GM12878 (cell line): ENCODE results near the gene KMT2E. TPM values are rescaled to one million over a fixed set of nuclear protein-coding genes. Genes with fewer than 3 reads are reported as not detected.

Source experiments
- ATAC-seq: fragments of 200-7000 bp; cut with Tn5 transposase; 3 replicates; pipeline ENCODE4 v1.9.1; 2020; ENCODE audit warnings: mild to moderate bottlenecking, moderate library complexity
- BruUV-seq: library from RNA; stranded (reverse); fragments of 400-500 nt; replicated peaks from 2 replicates; lab custom pipeline; 2021; lab: Mats Ljungman, UMichigan
- CTCF ChIA-PET: fragments of 300-600 bp; sonication (Branson Sonifier 250); formaldehyde crosslinking; extraction: SDS; loops from one replicate; lab custom pipeline; 2021; ENCODE audit warnings: inconsistent platforms; lab: Yijun Ruan, JAX
- POLR2A ChIA-PET: fragments of 350-600 bp; formaldehyde crosslinking; extraction: SDS; loops from one replicate; lab custom pipeline; 2021; ENCODE audit warnings: inconsistent platforms; lab: Charles Lee
- RAD21 ChIA-PET: fragments of 300-600 bp; sonication (Branson Sonifier 250); formaldehyde crosslinking; loops from one replicate; lab custom pipeline; 2023; ENCODE audit warnings: antibody characterized with exemption; ENCODE audit not compliant: unreplicated experiment; lab: Charles Lee
- SMC1A ChIA-PET: fragments of 300-600 bp; sonication (Branson Sonifier 250); formaldehyde crosslinking; loops from one replicate; lab custom pipeline; 2023; ENCODE audit not compliant: unreplicated experiment, uncharacterized antibody; lab: Charles Lee
- DNase-seq: peaks from one replicate; pipeline ENCODE4 v3.0.0-alpha.2; 2011; ENCODE audit warnings: low read depth, low spot score
- FAIRE-seq: peaks from 3 replicates; lab custom pipeline; 2011; peaks lifted over from hg19 to GRCh38; lab: Jason Lieb, UNC
- H2AFZ ChIP-seq: 2 replicates; pipeline ENCODE4 v1.6.0; 2011; ENCODE audit warnings: low read depth, low read length, control low read depth; ENCODE audit not compliant: control insufficient read depth
- H3K27ac ChIP-seq: 2 replicates; pipeline ENCODE4 v1.5.1; 2011; ENCODE audit warnings: control low read depth; ENCODE audit not compliant: control insufficient read depth, insufficient read depth
- H3K27me3 ChIP-seq, 2 experiments: replicated peaks in 1 of 2; 2 replicates each; pipeline versions ENCODE4 v1.6.0 to v1.6.1; 2011; ENCODE audit warnings: low read length in 1 of 2; ENCODE audit not compliant: control insufficient read depth in 2 of 2, insufficient read depth in 2 of 2
- H3K36me3 ChIP-seq, 2 experiments: 2 replicates each; pipeline ENCODE4 v1.5.1; 2011; ENCODE audit warnings: low read length in 1 of 2; ENCODE audit not compliant: control insufficient read depth in 2 of 2, insufficient read depth in 2 of 2
- H3K4me1 ChIP-seq: 2 replicates; pipeline ENCODE4 v1.6.1; 2011; ENCODE audit warnings: mild to moderate bottlenecking, low read length, moderate library complexity, mixed read lengths; ENCODE audit not compliant: control insufficient read depth, insufficient read depth
- H3K4me2 ChIP-seq: 2 replicates; pipeline ENCODE4 v1.6.0; 2011; ENCODE audit warnings: control low read depth; ENCODE audit not compliant: control insufficient read depth, insufficient read depth
- H3K4me3 ChIP-seq: fragments of 200-600 bp; sonication (generic); 2 replicates; pipeline ENCODE4 v1.5.1; 2016
- H3K79me2 ChIP-seq: 2 replicates; pipeline ENCODE4 v1.6.0; 2011; ENCODE audit warnings: low read length; ENCODE audit not compliant: control insufficient read depth, insufficient read depth
- H3K9ac ChIP-seq: 2 replicates; pipeline ENCODE4 v1.8.0; 2011; ENCODE audit warnings: low read length, control low read depth, mixed read lengths; ENCODE audit not compliant: control insufficient read depth, insufficient read depth
- H3K9me3 ChIP-seq: replicated peaks from 3 replicates; pipeline ENCODE4 v1.5.1; 2011; ENCODE audit warnings: mild to moderate bottlenecking, low read length; ENCODE audit not compliant: control insufficient read depth, insufficient read depth
- H4K20me1 ChIP-seq: 2 replicates; pipeline ENCODE4 v1.6.0; 2011; ENCODE audit not compliant: control insufficient read depth, insufficient read depth
- CEBPB ChIP-seq, 2 experiments: fragments of 150-350 bp in 1 of 2; IDR thresholded peaks; 2 replicates each; pipeline ENCODE4 v1.6.1; 2012 to 2014; ENCODE audit warnings: low read depth in 2 of 2, low read length in 2 of 2, borderline replicate concordance in 1 of 2, inconsistent platforms in 1 of 2
- E2F4 ChIP-seq: IDR thresholded peaks from 2 replicates; pipeline ENCODE4 v1.6.1; 2012; ENCODE audit warnings: low read depth, low read length, improper control_type of control experiment
- ETV6 ChIP-seq, 2 experiments: fragments of 450-650 bp in 1 of 2; IDR thresholded peaks in 1 of 2; conservative IDR thresholded peaks in 1 of 2; 2 replicates each; pipeline ENCODE4 v1.6.1; 2014; ENCODE audit warnings: antibody characterized with exemption in 1 of 2, borderline replicate concordance in 1 of 2, low read depth in 1 of 2, mild to moderate bottlenecking in 1 of 2, moderate library complexity in 1 of 2
- MXI1 ChIP-seq: fragments of 150-350 bp; IDR thresholded peaks from 2 replicates; pipeline ENCODE4 v1.6.1; 2011; ENCODE audit warnings: low read depth, mild to moderate bottlenecking, inconsistent platforms, low read length, improper control_type of control experiment
- NFIC ChIP-seq: IDR thresholded peaks from 2 replicates; pipeline ENCODE4 v1.6.1; 2012; ENCODE audit warnings: low read depth, mild to moderate bottlenecking, inconsistent platforms, low read length, moderate library complexity
- POLR2A ChIP-seq: IDR thresholded peaks from 2 replicates; pipeline ENCODE4 v1.6.1; 2011; ENCODE audit warnings: low read depth, mild to moderate bottlenecking, low read length
- RAD51 ChIP-seq: fragments of 450-650 bp; IDR thresholded peaks from 2 replicates; pipeline ENCODE4 v1.6.1; 2016; ENCODE audit warnings: moderate library complexity, mild to moderate bottlenecking, inconsistent platforms
- SKIL ChIP-seq: fragments of 450-650 bp; IDR thresholded peaks from 2 replicates; pipeline ENCODE4 v1.6.1; 2017; ENCODE audit warnings: mild to moderate bottlenecking, low read depth, inconsistent platforms; ENCODE audit not compliant: poor library complexity, severe bottlenecking
- SP1 ChIP-seq: IDR thresholded peaks from one replicate; pipeline ENCODE4 v1.6.1; 2011; ENCODE audit warnings: low read depth, low read length
- STAT1 ChIP-seq: fragments of 450-650 bp; conservative IDR thresholded peaks from 2 replicates; pipeline ENCODE4 v1.6.1; 2014; ENCODE audit warnings: antibody characterized with exemption, mild to moderate bottlenecking
- TARDBP ChIP-seq: IDR thresholded peaks from 2 replicates; pipeline ENCODE4 v1.6.1; 2016; ENCODE audit warnings: borderline replicate concordance
- ZNF384 ChIP-seq: IDR thresholded peaks from 2 replicates; pipeline ENCODE4 v1.6.1; 2012; ENCODE audit warnings: low read depth, mild to moderate bottlenecking, low read length, improper control_type of control experiment, borderline replicate concordance
- WGBS: methylation state at CpG from one replicate; pipeline ENCODE4 v1.1.6; 2016; ENCODE audit warnings: low lambda C conversion rate; ENCODE audit not compliant: insufficient replicate concordance, insufficient coverage; ENCODE audit errors: missing lambda C conversion rate; 5-methylcytosine and 5-hydroxymethylcytosine counted together
- in situ Hi-C: fragments of 300-500 bp; cut with MboI; formaldehyde crosslinking; loops from 9 replicates; pipeline ENCODE4 v1.14.3; 2018; ENCODE audit warnings: mixed read lengths
- intact Hi-C: fragments of 100-400 bp; cut with micrococcal nuclease; formaldehyde crosslinking; loops from one replicate; pipeline ENCODE4 v1.14.2; 2022; ENCODE audit not compliant: unreplicated experiment
- polyA plus RNA-seq, 11 experiments: library from polyadenylated mRNA; depleted of rRNA in 4 of 11; unstranded in 6 of 11; stranded (reverse) in 5 of 11; fragments of >200 nt; fragmentation: Nextera tagmentation in 4 of 11; fragmentation: Illumina TruSeq in 1 of 11; extraction: Ambion mirVana in 4 of 11; extraction: Trizol in 1 of 11; gene quantifications; 1 replicate in 1 of 11; 2 replicates in 10 of 11; pipeline versions ENCODE4 v1.2.1 to v1.2.3, GENCODE V29; 2011 to 2016; ENCODE audit warnings: inconsistent platforms in 2 of 11, missing spikeins in 2 of 11, low read depth in 1 of 11
- total RNA-seq, 4 experiments: library from RNA; depleted of rRNA in 3 of 4; stranded (reverse); fragments of >200 nt in 3 of 4; fragmentation: Illumina TruSeq in 1 of 4; extraction: Trizol in 1 of 4; gene quantifications; 2 replicates each; pipeline versions ENCODE4 v1.2.1 to v1.2.3, GENCODE V29; 2013 to 2021

The KMT2E gene
- total and polyA plus RNA-seq, 10 of the 15 experiments (the other 5 are each of a cell fraction or from before 2014, with no cell fraction given): 13.2 to 68.1 (median 34.1) TPM

GRCh38 chr7:105127179-105127578 lies 113.2 kb downstream of the KMT2E start (continued):
- TF ChIP-seq TARDBP (no peak), CEBPB (IDR thresholded peaks at IDR 0.05; ENCODE audit: borderline replicate concordance in 1 of 2, low read depth in 2 of 2, low read length in 2 of 2) (no peak), ZNF384 (no peak), RAD51 (no peak)

GRCh38 chr7:105130048-105130447 lies 116.0 kb downstream of the KMT2E start:
- TF ChIP-seq SKIL: no peak
- no peak for TF ChIP-seq STAT1
- TF ChIP-seq ETV6 (conservative IDR thresholded peaks at IDR 0.05 in 1 of 2, IDR thresholded peaks at IDR 0.05 in 1 of 2; ENCODE audit: borderline replicate concordance in 1 of 2, low read depth in 1 of 2): no peak
- TF ChIP-seq NFIC: no peak
- no peak for TF ChIP-seq SP1
- no peak for TF ChIP-seq POLR2A
- no peak for TF ChIP-seq MXI1
- no peak for TF ChIP-seq E2F4
- Histone ChIP-seq H3K9ac (no peak overlapping the region), H3K4me3 (no peak overlapping the region), H3K36me3 (peaks cover 7 to 12% of the 10 kb centered on the region in 2 experiments; a peak in 3 of 4 replicates), H3K9me3 (no peaks in the 10 kb centered on the region), H3K27me3 (no peaks in the 10 kb centered on the region), H3K79me2 (no peaks in the 10 kb centered on the region), H3K4me1 (peaks cover 16% of the 10 kb centered on the region), H2AFZ (no peak overlapping the region), H3K27ac (no peak overlapping the region), H3K4me2 (no peak overlapping the region), H4K20me1 (no peaks in the 10 kb centered on the region)
- FAIRE-seq: no peak
- RAD21 ChIA-PET: interaction anchor here (0.6 to 2.7 kb wide), 3 partner anchors 23 to 459 kb away, joined by 3 to 10 read pairs (median 3); no protein-coding TSS in a partner anchor
- no TSS peak for BruUV-seq
- SMC1A ChIA-PET: interaction anchor here (0.8 to 2.9 kb wide), 14 partner anchors 13 to 459 kb away, joined by 3 to 19 read pairs (median 4); no protein-coding TSS in a partner anchor
- POLR2A ChIA-PET: no interaction called here
- DNase-seq: no peak
- CTCF ChIA-PET: interaction anchor here (0.6 to 1.7 kb wide), 4 partner anchors 13 to 1924 kb away, joined by 3 to 4 read pairs (median 4); no protein-coding TSS in a partner anchor
- in situ Hi-C loops (no loop called here), intact Hi-C loops (no loop called here)
- WGBS: 90% methylated on average over 5 of the region's 5 CpGs
- no peak for ATAC-seq
